ENCODE data around the gene ZNF333. TPM values are rescaled to one million over a fixed set of nuclear protein-coding genes. Genes with fewer than 3 reads are reported as not detected.

Gene ZNF333
- total RNA-seq, 4 donors from 2014 or later = 18.8 to 61.8 (median 44.3) TPM

GRCh38 chr19:14748601-14749000, 58.8 kb downstream of the ZNF333 start:
- Histone ChIP-seq H3K27ac (no peak overlapping the region), H3K4me3 (no peak overlapping the region), H3K27me3 (no peaks in the 10 kb centered on the region), H3K4me1 (no peaks in the 10 kb centered on the region), H3K9me3 (no peaks in the 10 kb centered on the region), H3K36me3 (no peaks in the 10 kb centered on the region)
- TF ChIP-seq POLR2A (IDR thresholded peaks at IDR 0.05) = no peak
- no peak for DNase-seq
- intact Hi-C loops (cut with DNase I; ENCODE audit: low total_unique reads) = no loop called here

GRCh38 chr19:14758816-14759215, 69.0 kb downstream of the ZNF333 start:
- no peak for DNase-seq
- H3K27me3 ChIP-seq = no peaks in the 10 kb centered on the region

GRCh38 chr19:14761607-14762006, 71.8 kb downstream of the ZNF333 start:
- Histone ChIP-seq H3K9me3 (peaks cover 0 to 3% of the 10 kb centered on the region in 2 donors), H3K4me1 (no peaks in the 10 kb centered on the region), H3K4me3 (no peak overlapping the region), H3K27ac (no peak overlapping the region), H3K27me3 (no peaks in the 10 kb centered on the region), H3K36me3 (no peaks in the 10 kb centered on the region)
- DNase-seq = no peak
- intact Hi-C loops (cut with DNase I; ENCODE audit: low total_unique reads) = no loop called here
- no peak for TF ChIP-seq POLR2A (IDR thresholded peaks at IDR 0.05)
- TF ChIP-seq CTCF (IDR thresholded peaks at IDR 0.05) = no peak

More at GRCh38 chr19:14758816-14759215, 69.0 kb downstream of the ZNF333 start:
- H3K27ac ChIP-seq = no peak overlapping the region
- peaks cover 0 to 3% of the 10 kb centered on the region in 2 donors for H3K9me3 ChIP-seq
- H3K4me3 ChIP-seq = no peak overlapping the region
- H3K4me1 ChIP-seq = no peaks in the 10 kb centered on the region
- intact Hi-C loops (cut with DNase I; ENCODE audit: low total_unique reads) = no loop called here
- no peaks in the 10 kb centered on the region for H3K36me3 ChIP-seq
- TF ChIP-seq POLR2A (IDR thresholded peaks at IDR 0.05) (no peak), CTCF (IDR thresholded peaks at IDR 0.05) (no peak)

GRCh38 chr19:14762111-14762510, 72.3 kb downstream of the ZNF333 start:
- DNase-seq = no peak
- intact Hi-C loops (cut with DNase I; ENCODE audit: low total_unique reads) = no loop called here
- TF ChIP-seq POLR2A (IDR thresholded peaks at IDR 0.05) = no peak
- no peak for TF ChIP-seq CTCF (IDR thresholded peaks at IDR 0.05)

GRCh38 chr19:14763497-14764145, 73.8 kb downstream of the ZNF333 start:
- Histone ChIP-seq H3K36me3 (no peaks in the 10 kb centered on the region), H3K4me1 (no peaks in the 10 kb centered on the region), H3K27ac (no peak overlapping the region), H3K9me3 (peaks cover 0 to 3% of the 10 kb centered on the region in 2 donors), H3K27me3 (no peaks in the 10 kb centered on the region), H3K4me3 (no peak overlapping the region)
- intact Hi-C loops (cut with DNase I; ENCODE audit: low total_unique reads) = no loop called here
- TF ChIP-seq CTCF (IDR thresholded peaks at IDR 0.05) (no peak), POLR2A (IDR thresholded peaks at IDR 0.05) (no peak)
- DNase-seq = no peak

More at GRCh38 chr19:14762111-14762510, 72.3 kb downstream of the ZNF333 start:
- peaks cover 0 to 3% of the 10 kb centered on the region in 2 donors for H3K9me3 ChIP-seq
- H3K4me3 ChIP-seq = no peak overlapping the region
- no peaks in the 10 kb centered on the region for H3K4me1 ChIP-seq
- H3K36me3 ChIP-seq = no peaks in the 10 kb centered on the region
- no peak overlapping the region for H3K27ac ChIP-seq
- no peaks in the 10 kb centered on the region for H3K27me3 ChIP-seq

Measured in uterus (tissue), 4 donors.